Measurements from ENCODE around the gene CACNA1I. TPM values are rescaled to one million over a fixed set of nuclear protein-coding genes. Genes with fewer than 3 reads are reported as not detected.

CACNA1I gene
- total and polyA plus RNA-seq, 2 experiments from 2014 or later = 0.42 to 2.4 TPM

DNA sequence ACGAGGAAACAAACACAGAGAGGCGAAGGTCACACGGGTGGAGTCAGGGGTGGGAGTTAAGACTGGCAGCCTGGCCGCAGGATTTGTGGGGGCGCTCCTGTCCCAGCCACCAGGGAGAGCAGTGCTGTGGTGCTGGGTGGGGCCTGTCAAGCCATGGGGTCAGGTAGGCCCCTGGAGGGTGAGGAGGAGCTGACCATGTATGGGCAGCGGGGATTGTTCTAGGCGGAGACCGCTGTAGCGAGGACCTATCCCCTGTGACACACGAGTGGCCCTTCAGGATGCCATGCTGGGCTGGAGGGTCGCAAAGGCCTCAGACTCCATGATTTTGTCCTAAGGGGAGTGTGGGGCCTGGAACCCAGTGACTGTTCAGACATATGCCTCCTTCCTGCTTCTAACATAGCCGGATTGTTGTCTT lies 36.5 kb upstream of the CACNA1I start:
- Histone ChIP-seq H4K20me1 (replicated peaks; ENCODE audit: insufficient read depth) (peaks cover 20% of the 10 kb centered on the region), H2AFZ (peak overlapping the region; percentile 90), H3K9me2 (ENCODE audit: insufficient read depth) (no peaks in the 10 kb centered on the region), H3K4me3 (peak overlapping the region; percentile 53), H3F3A (replicated peaks; ENCODE audit: low read depth) (peaks cover 32% of the 10 kb centered on the region), H3K4me2 (peak overlapping the region; percentile 87), H3K36me3 (ENCODE audit: insufficient read depth) (peaks cover 5% of the 10 kb centered on the region; the same call in 1 of the 2 replicates), H3K27me3 (ENCODE audit: insufficient read depth) (no peaks in the 10 kb centered on the region), H3K79me2 (replicated peaks; ENCODE audit: insufficient read depth) (peaks cover 21% of the 10 kb centered on the region), H3K4me1 (ENCODE audit: insufficient read depth) (peaks cover 47% of the 10 kb centered on the region), H3K27ac (ENCODE audit: low read depth) (peak overlapping the region; percentile 74)
- TF ChIP-seq, protein P1, sequence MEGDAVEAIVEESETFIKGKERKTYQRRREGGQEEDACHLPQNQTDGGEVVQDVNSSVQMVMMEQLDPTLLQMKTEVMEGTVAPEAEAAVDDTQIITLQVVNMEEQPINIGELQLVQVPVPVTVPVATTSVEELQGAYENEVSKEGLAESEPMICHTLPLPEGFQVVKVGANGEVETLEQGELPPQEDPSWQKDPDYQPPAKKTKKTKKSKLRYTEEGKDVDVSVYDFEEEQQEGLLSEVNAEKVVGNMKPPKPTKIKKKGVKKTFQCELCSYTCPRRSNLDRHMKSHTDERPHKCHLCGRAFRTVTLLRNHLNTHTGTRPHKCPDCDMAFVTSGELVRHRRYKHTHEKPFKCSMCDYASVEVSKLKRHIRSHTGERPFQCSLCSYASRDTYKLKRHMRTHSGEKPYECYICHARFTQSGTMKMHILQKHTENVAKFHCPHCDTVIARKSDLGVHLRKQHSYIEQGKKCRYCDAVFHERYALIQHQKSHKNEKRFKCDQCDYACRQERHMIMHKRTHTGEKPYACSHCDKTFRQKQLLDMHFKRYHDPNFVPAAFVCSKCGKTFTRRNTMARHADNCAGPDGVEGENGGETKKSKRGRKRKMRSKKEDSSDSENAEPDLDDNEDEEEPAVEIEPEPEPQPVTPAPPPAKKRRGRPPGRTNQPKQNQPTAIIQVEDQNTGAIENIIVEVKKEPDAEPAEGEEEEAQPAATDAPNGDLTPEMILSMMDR (conservative IDR thresholded peaks at IDR 0.05; ENCODE audit: low read depth in 2 of 2) = peak; percentile 21 to 42; a peak in 3 of 4 replicates
- TF ChIP-seq ZNF114 (CRISPR knock-in tag; IDR thresholded peaks at IDR 0.05) (no peak), JUNB (IDR thresholded peaks at IDR 0.05; ENCODE audit: unreplicated experiment) (no peak), EZH2 (IDR thresholded peaks at IDR 0.05; ENCODE audit: low read depth, unreplicated experiment) (no peak), CREB1 (CRISPR knock-in tag; IDR thresholded peaks at IDR 0.05; ENCODE audit: low read depth) (no peak), STAT1 (IDR thresholded peaks at IDR 0.05; ENCODE audit: unreplicated experiment) (no peak)
- Mint-ChIP-seq H3K27ac (no peak overlapping the region; the same call in 1 of the 2 replicates), H3K9me3 (no peaks in the 10 kb centered on the region), H3K4me3 (peak overlapping the region; percentile 47; the same call in 2 of the 3 replicates), H3K27me3 (ENCODE audit: insufficient read depth, low read depth, poor library complexity) (peaks cover 39% of the 10 kb centered on the region), H3K36me3 (ENCODE audit: low read depth) (peaks cover 22% of the 10 kb centered on the region), H3K4me1 (peaks cover 65% of the 10 kb centered on the region)
- ATAC-seq (no peak; the same call in 2 of the 3 replicates), DNase-seq (ENCODE audit: low spot score) (peak; percentile 43)

DNA sequence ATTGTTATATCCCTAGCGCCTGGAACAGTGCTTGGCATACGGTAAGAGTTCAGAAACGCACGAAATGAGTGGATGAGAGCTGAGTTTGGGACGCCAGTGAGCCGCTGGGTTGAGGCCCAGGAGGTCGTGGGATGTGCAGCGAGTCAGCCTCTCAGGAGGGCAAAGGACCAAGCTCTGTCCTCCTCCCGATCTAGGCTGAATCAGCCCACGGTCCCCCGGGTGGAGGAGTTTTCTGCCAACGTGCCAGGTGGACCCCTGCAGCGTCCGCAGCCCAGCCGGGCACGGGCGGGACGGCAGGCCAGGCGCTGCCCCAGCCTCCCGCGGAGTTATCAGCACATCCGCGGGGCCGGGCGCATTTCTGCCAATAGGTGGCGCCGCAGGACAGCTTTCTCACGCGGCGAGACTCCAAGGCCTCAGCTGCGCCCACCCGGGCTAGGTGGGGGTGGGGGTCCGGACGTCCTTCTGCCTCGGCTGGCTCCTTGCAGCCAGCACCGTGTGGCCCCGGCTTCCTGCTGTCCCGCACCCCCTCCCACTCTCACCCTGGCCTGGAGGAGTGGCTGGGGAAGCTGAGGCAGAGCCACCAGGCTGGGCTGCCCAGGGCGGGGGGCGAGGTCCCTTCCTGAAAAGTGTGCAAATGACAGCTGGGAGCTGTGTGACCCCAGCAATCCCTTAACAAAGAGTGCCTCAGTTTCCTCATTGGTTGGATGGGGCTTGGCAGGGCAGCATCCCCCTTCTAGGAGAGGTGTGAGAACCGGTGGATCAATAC lies 35.8 kb upstream of the CACNA1I start:
- H3K4me3 Mint-ChIP-seq = peak overlapping the region; percentile 47; the same call in 2 of the 3 replicates
- H3K36me3 ChIP-seq (ENCODE audit: insufficient read depth) = peaks cover 5% of the 10 kb centered on the region; the same call in 1 of the 2 replicates
- peak overlapping the region; percentile 87 for H3K4me2 ChIP-seq
- peak overlapping the region; percentile 94 for H2AFZ ChIP-seq
- ATAC-seq (peak; percentile 55), DNase-seq (ENCODE audit: low spot score) (peak; percentile 95)
- H3K4me1 ChIP-seq (ENCODE audit: insufficient read depth) = peaks cover 47% of the 10 kb centered on the region
- H3K4me3 ChIP-seq = peak overlapping the region; percentile 53
- peaks cover 17% of the 10 kb centered on the region for H3K36me3 Mint-ChIP-seq (ENCODE audit: low read depth)
- H3K27me3 ChIP-seq (ENCODE audit: insufficient read depth) = no peaks in the 10 kb centered on the region
- H3K79me2 ChIP-seq (replicated peaks; ENCODE audit: insufficient read depth) = peaks cover 21% of the 10 kb centered on the region
- H3K27me3 Mint-ChIP-seq (ENCODE audit: insufficient read depth, low read depth, poor library complexity) = peaks cover 38% of the 10 kb centered on the region
- peaks cover 27% of the 10 kb centered on the region for H3F3A ChIP-seq (replicated peaks; ENCODE audit: low read depth)
- no peaks in the 10 kb centered on the region for H3K9me2 ChIP-seq (ENCODE audit: insufficient read depth)
- H4K20me1 ChIP-seq (replicated peaks; ENCODE audit: insufficient read depth) = peaks cover 20% of the 10 kb centered on the region
- no peak overlapping the region for H3K27ac Mint-ChIP-seq
- TF ChIP-seq, protein P2, sequence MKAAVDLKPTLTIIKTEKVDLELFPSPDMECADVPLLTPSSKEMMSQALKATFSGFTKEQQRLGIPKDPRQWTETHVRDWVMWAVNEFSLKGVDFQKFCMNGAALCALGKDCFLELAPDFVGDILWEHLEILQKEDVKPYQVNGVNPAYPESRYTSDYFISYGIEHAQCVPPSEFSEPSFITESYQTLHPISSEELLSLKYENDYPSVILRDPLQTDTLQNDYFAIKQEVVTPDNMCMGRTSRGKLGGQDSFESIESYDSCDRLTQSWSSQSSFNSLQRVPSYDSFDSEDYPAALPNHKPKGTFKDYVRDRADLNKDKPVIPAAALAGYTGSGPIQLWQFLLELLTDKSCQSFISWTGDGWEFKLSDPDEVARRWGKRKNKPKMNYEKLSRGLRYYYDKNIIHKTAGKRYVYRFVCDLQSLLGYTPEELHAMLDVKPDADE (IDR thresholded peaks at IDR 0.05) = no peak; the same call in 1 of the 2 replicates
- TF ChIP-seq, protein P1 (conservative IDR thresholded peaks at IDR 0.05; ENCODE audit: low read depth in 2 of 2) = peak; percentile 69 to 92
- TF ChIP-seq, protein P3, sequence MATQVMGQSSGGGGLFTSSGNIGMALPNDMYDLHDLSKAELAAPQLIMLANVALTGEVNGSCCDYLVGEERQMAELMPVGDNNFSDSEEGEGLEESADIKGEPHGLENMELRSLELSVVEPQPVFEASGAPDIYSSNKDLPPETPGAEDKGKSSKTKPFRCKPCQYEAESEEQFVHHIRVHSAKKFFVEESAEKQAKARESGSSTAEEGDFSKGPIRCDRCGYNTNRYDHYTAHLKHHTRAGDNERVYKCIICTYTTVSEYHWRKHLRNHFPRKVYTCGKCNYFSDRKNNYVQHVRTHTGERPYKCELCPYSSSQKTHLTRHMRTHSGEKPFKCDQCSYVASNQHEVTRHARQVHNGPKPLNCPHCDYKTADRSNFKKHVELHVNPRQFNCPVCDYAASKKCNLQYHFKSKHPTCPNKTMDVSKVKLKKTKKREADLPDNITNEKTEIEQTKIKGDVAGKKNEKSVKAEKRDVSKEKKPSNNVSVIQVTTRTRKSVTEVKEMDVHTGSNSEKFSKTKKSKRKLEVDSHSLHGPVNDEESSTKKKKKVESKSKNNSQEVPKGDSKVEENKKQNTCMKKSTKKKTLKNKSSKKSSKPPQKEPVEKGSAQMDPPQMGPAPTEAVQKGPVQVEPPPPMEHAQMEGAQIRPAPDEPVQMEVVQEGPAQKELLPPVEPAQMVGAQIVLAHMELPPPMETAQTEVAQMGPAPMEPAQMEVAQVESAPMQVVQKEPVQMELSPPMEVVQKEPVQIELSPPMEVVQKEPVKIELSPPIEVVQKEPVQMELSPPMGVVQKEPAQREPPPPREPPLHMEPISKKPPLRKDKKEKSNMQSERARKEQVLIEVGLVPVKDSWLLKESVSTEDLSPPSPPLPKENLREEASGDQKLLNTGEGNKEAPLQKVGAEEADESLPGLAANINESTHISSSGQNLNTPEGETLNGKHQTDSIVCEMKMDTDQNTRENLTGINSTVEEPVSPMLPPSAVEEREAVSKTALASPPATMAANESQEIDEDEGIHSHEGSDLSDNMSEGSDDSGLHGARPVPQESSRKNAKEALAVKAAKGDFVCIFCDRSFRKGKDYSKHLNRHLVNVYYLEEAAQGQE (IDR thresholded peaks at IDR 0.05; ENCODE audit: unreplicated experiment) = no peak
- TF ChIP-seq CREB1 (CRISPR knock-in tag; IDR thresholded peaks at IDR 0.05; ENCODE audit: low read depth) (no peak), POLR2AphosphoS5 (IDR thresholded peaks at IDR 0.05; ENCODE audit: low read depth) (no peak)
- peak overlapping the region; percentile 74; the same call in 1 of the 2 replicates for H3K27ac ChIP-seq (ENCODE audit: low read depth)
- no peaks in the 10 kb centered on the region for H3K9me3 Mint-ChIP-seq
- H3K4me1 Mint-ChIP-seq = peaks cover 60% of the 10 kb centered on the region

All from GM23338 (cell line).